ACC112 (cell line): ENCODE results near the gene ANXA6.

Experiments used
- H2AFZ ChIP-seq: fragments of 200-600 bp; sonication (generic); one replicate; pipeline ENCODE4 v1.6.0; 2017; ENCODE audit warnings: antibody characterized with exemption, low read length; ENCODE audit not compliant: unreplicated experiment
- H3K27ac ChIP-seq: fragments of 200-600 bp; sonication (generic); 2 replicates; pipeline ENCODE4 v1.5.1; 2014; ENCODE audit warnings: low read depth, mild to moderate bottlenecking, antibody characterized with exemption, low read length, moderate library complexity
- H3K27me3 ChIP-seq: fragments of 200-600 bp; sonication (generic); 2 replicates; pipeline ENCODE4 v1.6.1; 2014; ENCODE audit warnings: mild to moderate bottlenecking, antibody characterized with exemption, low read length, moderate library complexity, mixed read lengths; ENCODE audit not compliant: insufficient read depth
- H3K36me3 ChIP-seq: fragments of 200-600 bp; sonication (generic); 2 replicates; pipeline ENCODE4 v1.6.1; 2016; ENCODE audit warnings: mild to moderate bottlenecking, antibody characterized with exemption, low read length, moderate library complexity, mixed read lengths; ENCODE audit not compliant: insufficient read depth
- H3K4me1 ChIP-seq: fragments of 200-600 bp; sonication (generic); one replicate; pipeline ENCODE4 v1.6.1; 2016; ENCODE audit warnings: low read length, mixed read lengths; ENCODE audit not compliant: insufficient read depth, unreplicated experiment, control insufficient read depth
- H3K4me3 ChIP-seq: fragments of 200-600 bp; sonication (generic); 2 replicates; pipeline ENCODE4 v1.5.1; 2014; ENCODE audit warnings: mild to moderate bottlenecking, low read depth, low read length
- H3K79me2 ChIP-seq: fragments of 200-600 bp; sonication (generic); one replicate; pipeline ENCODE4 v1.6.0; 2016; ENCODE audit warnings: low read length; ENCODE audit not compliant: control insufficient read depth, unreplicated experiment, insufficient read depth

The ANXA6 gene

DNA sequence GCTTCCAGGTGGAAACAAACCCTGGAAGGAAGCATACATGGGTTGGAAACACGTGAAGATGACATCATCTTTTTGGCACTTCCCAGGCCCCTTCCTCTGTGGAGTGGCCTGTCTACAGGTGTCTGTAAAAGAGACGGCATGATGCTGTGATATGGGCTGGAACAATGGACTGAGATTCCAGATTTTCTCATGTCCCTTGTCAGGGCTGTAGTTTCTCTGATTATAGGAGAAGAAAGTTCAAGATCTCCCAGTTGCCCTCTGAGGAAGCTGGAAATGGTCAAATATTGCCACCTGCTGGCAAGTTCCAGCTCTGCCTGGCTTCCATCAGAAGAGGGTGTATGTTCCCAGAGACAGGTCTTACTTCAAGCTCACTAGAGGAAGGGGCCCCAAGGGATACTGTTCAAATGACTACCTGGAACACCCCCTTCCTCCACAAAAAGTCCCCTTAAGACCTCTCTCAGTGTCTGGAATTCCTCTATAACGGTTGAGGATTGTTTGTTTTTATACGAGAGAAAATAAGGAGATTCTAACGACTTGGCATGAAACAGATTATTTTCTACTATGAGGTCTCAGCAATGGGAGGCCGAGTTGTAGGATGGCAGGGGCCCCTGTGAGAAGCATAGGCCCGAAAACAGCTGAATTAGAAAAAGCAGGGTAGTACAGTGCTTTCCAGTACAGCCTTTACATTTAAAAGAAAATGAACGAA is 7.3 kb upstream of the ANXA6 start:
- no peaks in the 10 kb centered on the region for H3K4me1 ChIP-seq
- no peak overlapping the region for H3K27ac ChIP-seq
- H3K27me3 ChIP-seq, result no peaks in the 10 kb centered on the region
- H3K79me2 ChIP-seq, result no peaks in the 10 kb centered on the region
- no peak overlapping the region for H2AFZ ChIP-seq
- no peaks in the 10 kb centered on the region for H3K36me3 ChIP-seq
- no peak overlapping the region for H3K4me3 ChIP-seq

DNA sequence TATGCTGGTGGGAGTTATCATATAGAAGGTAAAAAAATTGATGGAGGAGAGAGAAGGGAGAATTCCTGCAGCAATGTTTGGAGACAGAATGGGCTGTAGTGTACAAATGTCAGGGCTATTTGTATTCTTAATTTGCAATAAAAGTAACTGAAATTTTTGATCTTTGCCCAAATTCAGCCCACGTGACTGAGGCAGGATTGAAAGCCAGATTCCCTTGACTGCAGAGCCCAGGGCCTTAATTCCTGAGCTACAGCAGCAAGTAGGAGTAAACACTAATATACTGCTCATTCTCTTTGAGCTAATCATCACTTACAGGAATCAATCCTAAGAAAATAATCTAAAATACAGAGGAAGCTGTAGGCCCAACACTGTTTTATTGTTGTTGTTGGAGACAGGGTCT is 5.2 kb upstream of the ANXA6 start:
- no peak overlapping the region for H2AFZ ChIP-seq
- no peaks in the 10 kb centered on the region for H3K27me3 ChIP-seq
- H3K4me3 ChIP-seq, result no peak overlapping the region
- H3K27ac ChIP-seq, result no peak overlapping the region
- H3K79me2 ChIP-seq, result peaks cover 6% of the 10 kb centered on the region
- H3K36me3 ChIP-seq, result no peaks in the 10 kb centered on the region
- peaks cover 7% of the 10 kb centered on the region for H3K4me1 ChIP-seq

DNA sequence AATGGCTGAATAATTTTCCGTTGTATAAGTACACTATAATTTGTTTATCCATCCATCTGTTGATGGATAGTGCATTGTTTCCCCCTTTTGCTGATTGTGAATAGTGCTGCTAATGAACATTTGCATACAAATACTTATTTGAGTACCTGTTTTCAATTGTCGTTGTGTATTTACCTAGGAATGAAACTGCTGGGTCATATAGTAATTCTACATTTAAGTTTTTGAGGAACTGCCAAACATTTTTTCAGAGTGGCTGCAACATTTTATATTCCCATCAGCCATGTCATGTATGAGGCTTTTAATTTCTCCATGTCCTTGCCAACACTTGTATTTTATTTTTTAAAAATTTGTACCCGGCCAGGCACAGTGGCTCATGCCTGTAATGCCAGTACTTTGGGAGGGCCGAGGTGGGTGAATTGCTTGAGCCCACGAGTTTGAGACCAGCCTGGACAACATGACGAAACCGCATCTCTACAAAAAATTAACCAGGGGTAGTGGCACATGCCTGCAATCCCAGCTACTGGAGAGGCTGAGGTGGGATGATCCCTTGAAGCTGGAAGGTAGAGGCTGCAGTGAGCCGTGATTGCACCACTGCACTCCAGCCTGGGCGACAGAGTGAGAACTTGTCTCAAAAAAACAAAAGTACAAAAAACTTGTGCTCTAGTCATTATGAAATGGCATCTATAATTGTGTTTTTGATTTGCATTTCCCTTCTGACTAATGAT is 2.2 kb upstream of the ANXA6 start:
- Histone ChIP-seq H3K36me3 (no peaks in the 10 kb centered on the region), H3K4me1 (peaks cover 20% of the 10 kb centered on the region), H3K27ac (no peak overlapping the region)

DNA sequence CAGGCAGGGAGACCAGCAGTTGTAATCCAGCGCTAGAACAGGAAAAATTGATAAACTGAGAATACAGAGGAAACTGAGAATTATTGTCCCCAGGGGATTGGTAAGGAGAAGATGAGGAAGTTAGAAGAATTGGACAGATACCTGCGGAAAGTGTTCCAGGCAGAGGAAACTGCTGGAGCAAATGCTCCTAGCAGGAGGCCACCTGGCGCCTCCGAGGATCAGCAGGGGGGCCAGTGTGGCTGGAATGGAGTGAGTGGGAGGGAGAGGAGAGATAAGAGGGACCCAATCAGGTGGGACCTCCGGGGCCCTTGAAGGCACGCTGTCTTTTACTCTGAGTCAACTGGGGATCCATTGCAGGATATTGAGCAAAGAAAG is 695 bp upstream of the ANXA6 start:
- no peaks in the 10 kb centered on the region for H3K27me3 ChIP-seq
- peaks cover 32% of the 10 kb centered on the region for H3K4me1 ChIP-seq
- H2AFZ ChIP-seq, result peak overlapping the region; percentile 96
- peak overlapping the region; percentile 93 for H3K4me3 ChIP-seq
- H3K27ac ChIP-seq, result no peak overlapping the region
- peaks cover 49% of the 10 kb centered on the region for H3K79me2 ChIP-seq
- H3K36me3 ChIP-seq, result no peaks in the 10 kb centered on the region

More for the DNA sequence above, 2.2 kb upstream of the ANXA6 start:
- no peaks in the 10 kb centered on the region for H3K27me3 ChIP-seq
- no peak overlapping the region for H3K4me3 ChIP-seq
- H3K79me2 ChIP-seq, result peaks cover 35% of the 10 kb centered on the region
- no peak overlapping the region for H2AFZ ChIP-seq

DNA sequence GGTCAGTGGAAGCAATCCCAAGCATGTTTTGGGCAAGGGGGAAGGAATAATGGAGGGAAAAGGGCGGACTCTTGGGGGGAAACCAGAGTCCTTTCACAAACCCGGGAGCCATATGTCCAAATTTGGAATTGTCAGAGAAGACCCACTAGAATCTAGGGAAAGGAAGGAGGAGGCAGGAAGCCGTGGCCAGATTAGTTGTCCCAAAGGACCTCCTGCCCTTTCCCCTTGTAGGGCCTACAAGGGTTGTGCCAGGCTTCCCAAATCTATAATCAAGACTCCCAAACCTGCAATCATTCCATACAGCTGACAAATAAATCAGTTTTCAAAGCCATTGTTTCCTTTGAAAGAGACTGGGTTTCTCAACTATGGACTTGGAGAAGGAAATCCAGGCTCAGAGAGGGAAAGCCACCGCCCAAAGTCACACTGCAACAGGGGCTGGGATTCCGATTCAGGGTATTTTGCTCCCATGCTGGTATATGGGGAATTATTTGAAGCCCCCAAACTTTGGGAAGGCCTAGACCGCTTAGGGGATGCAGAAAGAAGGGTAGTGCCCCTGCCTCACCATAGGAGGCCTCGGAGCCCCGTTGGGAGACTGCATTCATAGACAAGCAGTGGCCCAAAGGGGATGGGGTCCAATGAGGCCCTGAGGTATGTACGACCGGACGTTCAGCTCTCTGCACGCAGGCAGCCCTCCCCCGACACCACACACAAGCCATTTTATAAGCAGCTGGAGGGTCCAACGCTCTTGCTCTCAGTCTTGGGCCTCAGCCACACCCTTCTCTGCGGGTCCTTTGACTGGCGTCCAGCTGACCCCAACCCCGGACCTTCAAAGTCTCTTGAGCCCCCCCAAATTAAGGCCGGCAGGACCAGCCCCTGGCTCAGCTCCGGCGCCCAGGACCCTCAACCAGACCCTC is 815 bp downstream of the ANXA6 start:
- Histone ChIP-seq H3K36me3 (no peaks in the 10 kb centered on the region), H3K4me1 (peaks cover 35% of the 10 kb centered on the region), H3K4me3 (peak overlapping the region; percentile 93), H2AFZ (no peak overlapping the region), H3K27me3 (no peaks in the 10 kb centered on the region), H3K79me2 (peaks cover 65% of the 10 kb centered on the region), H3K27ac (peak overlapping the region; percentile 68)

DNA sequence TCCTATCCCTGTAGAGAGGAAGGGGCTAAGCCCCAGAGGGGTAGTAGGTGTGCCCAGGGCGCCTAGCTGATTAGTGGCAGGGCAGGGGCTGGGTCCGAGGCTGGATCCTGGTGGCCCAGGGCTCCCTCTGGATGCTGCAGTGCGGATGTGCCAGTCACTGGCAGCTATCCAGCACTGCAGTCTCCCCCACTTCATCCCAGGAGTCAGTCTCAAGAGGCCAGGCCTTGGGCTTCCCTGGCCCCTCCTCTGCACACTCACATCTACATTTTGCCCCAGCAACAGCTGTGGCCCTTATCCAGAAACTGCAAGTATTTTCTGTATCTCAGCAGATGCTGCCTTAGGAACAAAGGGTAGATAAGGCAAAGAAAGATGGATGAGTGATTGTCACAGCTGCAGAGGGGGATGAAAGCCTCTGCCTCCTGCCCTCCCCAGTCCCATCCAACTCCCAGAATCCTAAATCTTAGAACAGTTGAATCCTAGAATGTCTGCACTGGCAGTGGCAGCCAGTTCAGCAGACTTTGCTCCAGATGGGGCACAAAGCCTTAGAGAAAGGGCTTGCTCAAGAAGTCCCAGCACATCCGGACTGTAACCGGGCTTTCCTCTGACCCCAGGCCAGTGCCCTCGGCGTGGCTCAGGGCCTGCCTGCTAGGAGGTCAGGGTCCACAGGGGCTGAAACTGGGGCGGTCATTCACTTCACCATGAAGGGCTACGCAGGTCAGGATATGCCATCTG is 1.6 kb downstream of the ANXA6 start:
- Histone ChIP-seq H3K4me1 (peaks cover 44% of the 10 kb centered on the region), H3K79me2 (peaks cover 73% of the 10 kb centered on the region), H3K27me3 (no peaks in the 10 kb centered on the region), H2AFZ (no peak overlapping the region), H3K36me3 (no peaks in the 10 kb centered on the region), H3K4me3 (peak overlapping the region; percentile 93), H3K27ac (peak overlapping the region; percentile 68)

DNA sequence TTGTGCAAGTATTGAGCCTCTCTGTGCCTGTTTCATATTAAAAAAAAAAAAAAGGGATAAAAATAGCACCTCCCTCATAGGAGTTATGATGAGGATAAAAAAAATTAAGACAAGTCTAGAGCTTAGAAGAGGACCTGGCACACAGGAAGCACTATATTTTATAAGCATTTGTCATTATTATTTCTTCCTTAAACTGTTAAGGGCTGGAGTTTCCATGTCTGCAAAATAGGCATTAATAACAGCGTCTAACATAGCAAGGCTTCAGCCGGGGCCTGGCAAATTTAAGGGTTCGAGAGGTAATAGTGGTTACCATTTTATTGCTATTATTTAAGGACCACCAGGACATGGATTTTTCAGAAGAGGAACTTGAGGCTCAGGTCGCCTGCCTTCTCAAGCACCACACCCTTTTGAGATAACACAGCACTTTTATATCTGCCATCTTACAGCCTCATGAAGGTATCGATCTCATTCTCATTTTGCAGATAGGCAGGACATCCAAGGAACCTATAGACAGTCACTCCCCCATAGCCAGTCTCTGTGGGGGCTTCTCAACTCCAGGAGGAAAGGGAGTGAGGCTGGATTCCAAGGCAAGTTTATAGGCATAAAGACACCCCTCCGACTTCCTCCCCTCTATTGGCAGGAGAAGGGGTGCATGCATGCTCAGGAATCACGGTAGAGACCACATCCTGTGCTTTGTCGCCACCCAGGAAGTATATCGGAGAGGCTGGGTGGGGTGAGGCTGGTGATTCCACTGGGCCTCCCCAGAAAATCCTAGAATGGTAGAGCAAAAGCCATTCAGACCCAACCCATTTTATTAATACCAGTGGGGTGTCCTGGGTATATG is 2.4 kb downstream of the ANXA6 start:
- H3K27me3 ChIP-seq, result no peaks in the 10 kb centered on the region
- H3K4me3 ChIP-seq, result peak overlapping the region; percentile 93
- H2AFZ ChIP-seq, result no peak overlapping the region
- H3K4me1 ChIP-seq, result peaks cover 52% of the 10 kb centered on the region
- H3K27ac ChIP-seq, result peak overlapping the region; percentile 68
- H3K79me2 ChIP-seq, result peaks cover 81% of the 10 kb centered on the region
- H3K36me3 ChIP-seq, result no peaks in the 10 kb centered on the region

DNA sequence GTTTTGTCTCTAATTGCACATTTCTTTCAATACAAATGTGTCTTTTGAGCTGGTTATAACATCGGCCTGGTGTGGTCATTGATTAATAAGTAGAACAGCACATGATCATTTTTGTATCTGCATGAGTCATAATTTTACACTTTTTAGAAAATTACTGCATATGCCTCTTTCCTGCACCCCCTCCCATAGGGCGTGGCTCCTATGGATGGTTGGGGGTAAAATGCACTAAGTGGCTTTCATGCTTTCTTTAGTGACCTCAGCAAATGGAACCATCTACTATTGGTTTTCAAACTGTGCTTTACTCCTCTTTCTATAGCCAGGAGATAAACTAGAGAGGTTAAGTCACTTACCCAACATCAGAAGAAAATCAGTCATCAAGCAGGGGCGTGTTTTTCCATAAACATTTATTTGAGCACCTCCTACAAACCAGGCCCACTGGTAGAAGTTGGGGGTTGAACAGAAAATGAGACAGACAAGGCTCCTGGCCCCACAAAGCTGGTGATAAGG is 3.8 kb downstream of the ANXA6 start:
- H3K27me3 ChIP-seq, result no peaks in the 10 kb centered on the region
- peaks cover 92% of the 10 kb centered on the region for H3K79me2 ChIP-seq
- no peak overlapping the region for H3K4me3 ChIP-seq
- H2AFZ ChIP-seq, result no peak overlapping the region
- no peaks in the 10 kb centered on the region for H3K36me3 ChIP-seq
- H3K27ac ChIP-seq, result no peak overlapping the region
- H3K4me1 ChIP-seq, result peaks cover 53% of the 10 kb centered on the region

DNA sequence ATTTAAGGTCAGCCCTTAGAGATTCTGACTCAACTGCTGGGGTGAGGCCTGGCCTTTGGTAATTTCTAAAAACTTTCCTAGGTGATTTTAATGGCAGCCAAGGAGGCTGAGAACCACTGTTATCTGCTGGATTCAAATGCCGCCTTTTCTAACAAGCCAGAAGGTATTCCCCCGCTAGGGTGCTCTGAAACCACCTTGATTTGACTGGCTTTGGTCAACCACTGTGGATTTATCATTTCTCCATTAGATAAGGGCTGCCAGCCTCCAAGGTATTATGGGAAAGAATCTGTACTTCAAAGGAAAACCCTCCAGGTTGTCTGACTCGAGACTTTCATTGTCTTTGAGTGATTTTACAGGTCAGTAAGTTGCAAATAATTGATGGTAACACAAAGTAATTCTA is 4.3 kb downstream of the ANXA6 start:
- Histone ChIP-seq H3K4me1 (peaks cover 49% of the 10 kb centered on the region), H3K27ac (no peak overlapping the region), H3K27me3 (no peaks in the 10 kb centered on the region), H3K4me3 (no peak overlapping the region), H2AFZ (no peak overlapping the region), H3K36me3 (no peaks in the 10 kb centered on the region), H3K79me2 (peaks cover 96% of the 10 kb centered on the region)
